PC-9 (cell line): ENCODE data around the gene LRRC8C. TPM values are rescaled to one million over a fixed set of nuclear protein-coding genes. Genes with fewer than 3 reads are reported as not detected.

Experiments used
- BruUV-seq: library from RNA; stranded (reverse); fragments of 400-500 nt; replicated peaks from 2 replicates; lab custom pipeline; 2021; lab: Mats Ljungman, UMichigan
- CTCF ChIA-PET: fragments of 300-600 bp; sonication (Branson Sonifier 250); formaldehyde crosslinking; loops from one replicate; lab custom pipeline; 2022; ENCODE audit warnings: antibody characterized with exemption; lab: Charles Lee
- POLR2A ChIA-PET: fragments of 300-600 bp; sonication (Branson Sonifier 250); formaldehyde crosslinking; loops from one replicate; lab custom pipeline; 2022; ENCODE audit warnings: antibody characterized with exemption; ENCODE audit not compliant: unreplicated experiment; lab: Charles Lee
- DNase-seq, 2 experiments: peaks; one replicate each; pipeline versions ENCODE4 v3.0.0 to v3.0.0-alpha.2; 2015 to 2022; ENCODE audit warnings: mixed read lengths in 1 of 2
- H2AFZ ChIP-seq: fragments of 200-600 bp; sonication (generic); 2 replicates; pipeline ENCODE4 v1.8.1; 2017; ENCODE audit warnings: antibody characterized with exemption
- H3F3A ChIP-seq: fragments of 200-600 bp; sonication (generic); 2 replicates; pipeline ENCODE4 v1.8.1; 2017; ENCODE audit warnings: antibody characterized with exemption, mild to moderate bottlenecking, low read depth; ENCODE audit not compliant: insufficient read depth
- H3K27ac ChIP-seq: fragments of 200-600 bp; sonication (generic); 2 replicates; pipeline ENCODE4 v1.6.1; 2016; ENCODE audit warnings: mixed run types
- H3K27me3 ChIP-seq: fragments of 200-600 bp; sonication (generic); 2 replicates; pipeline ENCODE4 v1.6.1; 2016; ENCODE audit warnings: low read depth, mixed run types; ENCODE audit not compliant: insufficient read depth
- H3K36me3 ChIP-seq: fragments of 200-600 bp; sonication (generic); 2 replicates; pipeline ENCODE4 v1.6.1; 2016; ENCODE audit warnings: low read depth, mixed run types
- H3K4me1 ChIP-seq: fragments of 200-600 bp; sonication (generic); replicated peaks from 2 replicates; pipeline ENCODE4 v1.6.1; 2016; ENCODE audit warnings: mixed run types; ENCODE audit not compliant: insufficient read depth
- H3K4me2 ChIP-seq: fragments of 200-600 bp; sonication (generic); 2 replicates; pipeline ENCODE4 v1.6.1; 2017; ENCODE audit warnings: mixed run types
- H3K4me3 ChIP-seq: fragments of 200-600 bp; sonication (generic); 2 replicates; pipeline ENCODE4 v1.6.1; 2016; ENCODE audit warnings: mixed run types
- H3K79me2 ChIP-seq: fragments of 200-600 bp; sonication (generic); 2 replicates; pipeline ENCODE4 v1.6.1; 2017; ENCODE audit warnings: low read depth, mixed run types
- H3K9me2 ChIP-seq: fragments of 200-600 bp; sonication (generic); 2 replicates; pipeline ENCODE4 v1.8.1; 2017; ENCODE audit warnings: mild to moderate bottlenecking; ENCODE audit not compliant: insufficient read depth
- H3K9me3 ChIP-seq: fragments of 200-600 bp; sonication (generic); 2 replicates; pipeline ENCODE4 v1.8.1; 2016; ENCODE audit warnings: low read depth; ENCODE audit not compliant: insufficient read depth
- H4K20me1 ChIP-seq: fragments of 200-600 bp; sonication (generic); 2 replicates; pipeline ENCODE4 v1.8.1; 2017; ENCODE audit not compliant: insufficient read depth
- CTCF ChIP-seq: fragments of 200-600 bp; sonication (generic); conservative IDR thresholded peaks from 2 replicates; pipeline ENCODE4 v1.6.1; 2017; ENCODE audit warnings: mixed run types, antibody characterized with exemption, mild to moderate bottlenecking, moderate library complexity
- EZH2 ChIP-seq: fragments of 200-600 bp; sonication (generic); IDR thresholded peaks from 2 replicates; pipeline ENCODE4 v1.8.0; 2017; ENCODE audit warnings: antibody characterized with exemption, low read depth
- intact Hi-C: fragments of 100-400 bp; cut with micrococcal nuclease; formaldehyde crosslinking; loops from one replicate; pipeline ENCODE4 v1.10.0; 2022; ENCODE audit not compliant: unreplicated experiment
- total RNA-seq: library from RNA; stranded (reverse); gene quantifications from 2 replicates; pipeline ENCODE4 v1.2.3, GENCODE V29; 2021

LRRC8C gene
- total RNA-seq, 1 experiment from 2014 or later: 2.2 TPM

- ChIA-PET CTCF (no interaction called here), POLR2A (interaction anchor here (0.5 kb wide), 1 partner anchor 1767 kb away, joined by 5 read pairs; no protein-coding TSS in a partner anchor)
- H3K9me2 ChIP-seq: no peaks in the 10 kb centered on the region; the same call in 1 of the 2 replicates
- no peaks in the 10 kb centered on the region for H3F3A ChIP-seq
- no peak for DNase-seq
- TF ChIP-seq CTCF: no peak
- TF ChIP-seq EZH2: no peak
- H3K4me1 ChIP-seq: no peaks in the 10 kb centered on the region
- H4K20me1 ChIP-seq: no peaks in the 10 kb centered on the region
- no peak overlapping the region for H3K4me2 ChIP-seq
- H3K36me3 ChIP-seq: no peaks in the 10 kb centered on the region
- H3K27ac ChIP-seq: no peak overlapping the region
- H3K4me3 ChIP-seq: no peak overlapping the region
- intact Hi-C loops: no loop called here
- no TSS peak for BruUV-seq
- no peak overlapping the region for H2AFZ ChIP-seq
- H3K9me3 ChIP-seq: no peaks in the 10 kb centered on the region
- H3K79me2 ChIP-seq: no peaks in the 10 kb centered on the region
- H3K27me3 ChIP-seq: no peaks in the 10 kb centered on the region
Measured at GRCh38 chr1:89735479-89735878, 102.6 kb downstream of the LRRC8C start.

GRCh38 chr1:89736937-89737733 lies 104.2 kb downstream of the LRRC8C start:
- no peak for DNase-seq
- Histone ChIP-seq H3K9me2 (no peaks in the 10 kb centered on the region; the same call in 1 of the 2 replicates), H3F3A (no peaks in the 10 kb centered on the region), H3K4me1 (no peaks in the 10 kb centered on the region), H4K20me1 (no peaks in the 10 kb centered on the region), H3K36me3 (no peaks in the 10 kb centered on the region), H3K4me3 (no peak overlapping the region), H3K27ac (no peak overlapping the region), H3K4me2 (no peak overlapping the region), H3K27me3 (no peaks in the 10 kb centered on the region), H2AFZ (no peak overlapping the region), H3K79me2 (no peaks in the 10 kb centered on the region), H3K9me3 (no peaks in the 10 kb centered on the region)
- ChIA-PET CTCF (no interaction called here), POLR2A (no interaction called here)
- intact Hi-C loops: no loop called here
- no TSS peak for BruUV-seq
- no peak for TF ChIP-seq EZH2
- TF ChIP-seq CTCF: no peak

GRCh38 chr1:89737985-89738510 lies 105.1 kb downstream of the LRRC8C start:
- intact Hi-C loops: no loop called here
- no peak overlapping the region for H3K27ac ChIP-seq

More at GRCh38 chr1:89737985-89738510, 105.1 kb downstream of the LRRC8C start:
- ChIA-PET POLR2A (no interaction called here), CTCF (no interaction called here)
- TF ChIP-seq CTCF: no peak
- no peak for TF ChIP-seq EZH2
- Histone ChIP-seq H3K9me3 (no peaks in the 10 kb centered on the region), H3K4me2 (no peak overlapping the region), H3F3A (no peaks in the 10 kb centered on the region), H3K27me3 (no peaks in the 10 kb centered on the region), H3K79me2 (no peaks in the 10 kb centered on the region), H4K20me1 (no peaks in the 10 kb centered on the region), H3K4me3 (no peak overlapping the region), H3K36me3 (no peaks in the 10 kb centered on the region), H3K4me1 (no peaks in the 10 kb centered on the region), H3K9me2 (no peaks in the 10 kb centered on the region), H2AFZ (no peak overlapping the region)
- BruUV-seq: no TSS peak
- DNase-seq: no peak
